ENCODE results near the gene TMEM198. TPM values are rescaled to one million over a fixed set of nuclear protein-coding genes. Genes with fewer than 3 reads are reported as not detected.

The TMEM198 gene
- total RNA-seq, 2 experiments from 2014 or later: 2.1 to 2.2 TPM

DNA sequence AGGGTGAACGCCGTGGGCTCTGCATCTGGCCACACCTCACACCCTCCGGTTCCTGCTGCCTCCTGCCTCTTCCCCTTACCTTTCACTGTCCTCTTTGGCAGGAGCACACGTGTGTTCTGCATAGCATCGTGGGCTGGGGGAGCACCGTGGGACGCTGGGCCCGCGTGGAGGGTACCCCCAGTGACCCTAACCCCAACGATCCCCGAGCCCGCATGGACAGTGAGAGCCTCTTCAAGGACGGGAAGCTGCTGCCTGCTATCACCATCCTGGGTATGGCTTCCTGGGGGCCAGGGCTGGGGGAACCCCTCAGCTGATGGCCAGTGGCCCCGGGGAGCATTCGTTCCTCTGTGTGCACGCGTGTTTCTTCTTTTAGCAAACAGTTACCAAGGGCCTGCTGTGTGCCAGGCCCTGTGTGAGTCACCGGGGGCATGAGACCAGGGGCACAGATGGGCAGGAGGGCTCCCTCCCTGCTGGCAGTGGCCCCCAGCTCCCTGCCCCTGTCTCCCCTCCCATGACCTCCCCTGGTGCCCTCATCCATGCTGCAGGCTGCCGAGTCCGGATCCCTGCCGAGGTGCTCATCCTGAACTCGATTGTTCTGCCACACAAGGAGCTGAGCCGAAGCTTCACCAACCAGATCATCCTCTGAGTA, 37.6 kb upstream of the TMEM198 start:
- no peak overlapping the region for H3K27ac Mint-ChIP-seq
- POLR2A ChIA-PET: no interaction called here
- peaks cover 29% of the 10 kb centered on the region for H3K36me3 Mint-ChIP-seq (ENCODE audit: low read depth)
- CTCF ChIA-PET: interaction anchor here (4.4 to 7.2 kb wide), 3 partner anchors 9 to 23 kb away, joined by 34 to 86 read pairs (median 71); partner anchors contain the start of gene GMPPA
- TF ChIP-seq CTCF (IDR thresholded peaks at IDR 0.05): no peak
- intact Hi-C loops (cut with micrococcal nuclease): no loop called here
- no peak for DNase-seq
- no peaks in the 10 kb centered on the region for H3K9me3 Mint-ChIP-seq
- no peak for ATAC-seq
- H3K27me3 Mint-ChIP-seq: peaks cover 20% of the 10 kb centered on the region
- H3K4me1 Mint-ChIP-seq (ENCODE audit: low read depth): peaks cover 13% of the 10 kb centered on the region
- no peak overlapping the region for H3K4me3 Mint-ChIP-seq

DNA sequence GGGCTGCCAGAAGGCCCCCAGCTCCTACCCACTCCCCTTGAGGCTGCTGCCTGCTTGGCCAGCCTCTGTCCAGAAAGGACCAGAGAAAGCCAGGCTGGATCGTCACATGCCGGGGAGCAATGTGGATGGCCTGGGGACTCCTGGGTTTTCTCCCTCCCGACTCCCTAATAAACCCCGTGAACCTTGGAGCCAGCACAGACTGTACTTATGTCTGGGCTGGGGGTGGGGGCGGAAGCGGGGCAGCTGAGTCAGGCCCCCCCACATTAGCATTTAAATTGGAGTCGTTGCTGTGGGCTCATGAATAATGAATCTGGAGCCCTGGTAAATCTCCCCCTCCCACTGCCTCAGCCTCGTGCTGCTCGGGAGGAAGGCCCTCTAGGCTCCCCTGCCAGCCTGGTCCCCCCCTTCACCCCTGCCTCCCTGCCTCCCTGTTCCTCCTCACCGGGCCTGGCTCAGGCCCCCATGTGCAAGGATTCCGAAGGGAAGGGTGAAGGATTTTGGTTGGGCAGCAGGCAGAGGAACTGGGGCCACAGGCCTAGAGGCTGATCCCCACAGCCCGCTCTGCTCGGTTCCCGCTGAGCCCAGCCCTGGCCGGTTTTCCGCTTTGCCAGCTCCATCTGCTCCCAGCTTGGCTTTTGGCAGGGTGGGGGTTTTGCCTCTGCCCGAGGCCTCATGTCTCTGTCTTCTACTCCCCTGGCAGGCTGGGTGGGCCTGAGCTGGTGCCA, 36.9 kb upstream of the TMEM198 start:
- POLR2A ChIA-PET: no interaction called here
- H3K36me3 Mint-ChIP-seq (ENCODE audit: low read depth): peaks cover 27% of the 10 kb centered on the region

DNA sequence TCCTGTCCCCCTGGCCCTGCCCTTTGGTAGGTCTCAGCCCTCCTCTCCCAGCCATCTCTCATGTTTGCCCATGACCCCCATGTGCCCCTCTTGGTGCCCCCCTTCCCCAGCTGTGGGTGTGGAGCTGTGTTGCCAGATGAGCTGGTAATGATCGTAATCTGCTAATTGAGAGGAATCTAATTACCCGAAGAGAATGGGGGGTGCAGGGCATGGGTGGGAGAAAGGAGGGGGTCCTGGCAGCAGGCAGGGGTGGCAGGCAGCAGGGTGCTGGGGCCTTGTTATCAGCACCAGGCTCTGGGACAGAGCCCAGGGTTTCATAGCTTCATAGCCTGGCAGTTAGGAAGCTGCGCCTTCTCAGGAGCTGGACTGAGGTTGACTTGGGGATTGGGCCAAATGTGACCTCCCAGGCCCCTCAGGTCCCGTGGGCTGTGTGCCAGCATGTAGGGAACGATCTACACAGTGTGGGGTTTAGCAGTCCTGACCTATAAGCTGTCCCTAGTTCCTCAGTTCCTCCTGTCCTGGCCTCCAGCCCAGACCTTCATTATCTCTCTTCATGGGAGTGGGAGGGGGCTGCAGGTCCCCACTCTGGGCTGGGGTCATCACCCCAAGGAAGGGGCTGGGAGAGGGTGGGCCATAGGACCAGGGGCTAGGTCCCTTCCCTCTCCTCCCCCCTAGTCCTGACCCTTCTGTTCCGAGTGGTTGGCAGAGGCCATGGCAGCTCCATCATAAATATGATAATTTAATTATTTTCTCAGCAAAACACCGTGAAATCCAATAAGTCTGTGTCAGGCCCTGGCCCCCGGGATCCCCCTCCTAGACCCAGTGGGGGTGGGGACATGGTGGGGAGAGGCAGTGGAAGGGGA, 36.0 kb upstream of the TMEM198 start:
- Mint-ChIP-seq H3K9me3 (no peaks in the 10 kb centered on the region), H3K27me3 (peaks cover 29% of the 10 kb centered on the region), H3K27ac (no peak overlapping the region), H3K4me3 (no peak overlapping the region), H3K4me1 (ENCODE audit: low read depth) (peaks cover 11% of the 10 kb centered on the region), H3K36me3 (ENCODE audit: low read depth) (peaks cover 26% of the 10 kb centered on the region)
- ATAC-seq (no peak), DNase-seq (no peak)
- intact Hi-C loops (cut with micrococcal nuclease): no loop called here
- POLR2A ChIA-PET: no interaction called here
- CTCF ChIA-PET: interaction anchor here (0.8 to 7.2 kb wide), 9 partner anchors 10 to 106 kb away, joined by 3 to 86 read pairs (median 10); partner anchors contain the start of gene GMPPA
- TF ChIP-seq CTCF (IDR thresholded peaks at IDR 0.05): no peak

More for the DNA sequence above, 36.9 kb upstream of the TMEM198 start:
- ATAC-seq: no peak
- no peaks in the 10 kb centered on the region for H3K9me3 Mint-ChIP-seq
- peaks cover 25% of the 10 kb centered on the region for H3K27me3 Mint-ChIP-seq
- no peak for DNase-seq
- H3K27ac Mint-ChIP-seq: no peak overlapping the region
- no peak overlapping the region for H3K4me3 Mint-ChIP-seq
- peaks cover 11% of the 10 kb centered on the region for H3K4me1 Mint-ChIP-seq (ENCODE audit: low read depth)
- CTCF ChIA-PET: interaction anchor here (1.1 to 7.2 kb wide), 6 partner anchors 9 to 104 kb away, joined by 4 to 86 read pairs (median 24); partner anchors contain the start of gene GMPPA
- intact Hi-C loops (cut with micrococcal nuclease): no loop called here
- TF ChIP-seq CTCF (IDR thresholded peaks at IDR 0.05): no peak

DNA sequence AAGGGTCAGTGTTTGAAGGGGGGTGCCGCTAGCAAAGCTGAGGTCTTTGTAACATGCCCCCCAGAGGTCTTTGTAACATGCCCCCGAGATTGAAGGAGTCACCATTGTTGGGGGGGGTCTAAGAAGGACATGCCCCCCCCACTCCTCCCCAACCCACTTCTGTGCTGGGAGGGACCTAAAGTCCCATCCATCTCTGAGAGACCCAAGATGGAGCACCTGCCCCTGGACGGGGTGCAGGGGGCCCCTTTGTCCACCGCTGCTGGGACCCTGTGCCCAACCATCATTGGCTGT, 35.4 kb upstream of the TMEM198 start:
- intact Hi-C loops (cut with micrococcal nuclease): no loop called here
- Mint-ChIP-seq H3K27ac (no peak overlapping the region), H3K4me1 (ENCODE audit: low read depth) (peaks cover 11% of the 10 kb centered on the region), H3K27me3 (peaks cover 34% of the 10 kb centered on the region), H3K4me3 (no peak overlapping the region), H3K9me3 (no peaks in the 10 kb centered on the region), H3K36me3 (ENCODE audit: low read depth) (peaks cover 26% of the 10 kb centered on the region)
- DNase-seq: no peak
- no peak for ATAC-seq
- no peak for TF ChIP-seq CTCF (IDR thresholded peaks at IDR 0.05)
- POLR2A ChIA-PET: no interaction called here
- CTCF ChIA-PET: interaction anchor here (1.0 to 7.2 kb wide), 7 partner anchors 11 to 45 kb away, joined by 4 to 86 read pairs (median 13); partner anchors contain the start of gene GMPPA
